HFF-Myc (cell line): ENCODE data around the gene DNAH14.
"Not testable (repeated sequence)": the region's sequence is repeated elsewhere in the genome, so short reads cannot be mapped to it uniquely, and the experiment has no call there.

Experiments
- DNase-seq: peaks from one replicate; pipeline ENCODE4 v3.0.0-alpha.2; 2011; ENCODE audit warnings: low read depth; ENCODE audit errors: extremely low read depth
- H3K4me3 ChIP-seq: replicated peaks from 2 replicates; pipeline ENCODE4 v1.5.1; 2011; ENCODE audit warnings: low read depth, mild to moderate bottlenecking, control low read depth, low read length
- TF ChIP-seq, protein P1 (sequence below): IDR thresholded peaks from 2 replicates; pipeline ENCODE4 v1.5.1; 2012; ENCODE audit warnings: mild to moderate bottlenecking, low read depth, low read length, control low read depth; ENCODE audit errors: missing control alignments

The DNAH14 gene

DNA sequence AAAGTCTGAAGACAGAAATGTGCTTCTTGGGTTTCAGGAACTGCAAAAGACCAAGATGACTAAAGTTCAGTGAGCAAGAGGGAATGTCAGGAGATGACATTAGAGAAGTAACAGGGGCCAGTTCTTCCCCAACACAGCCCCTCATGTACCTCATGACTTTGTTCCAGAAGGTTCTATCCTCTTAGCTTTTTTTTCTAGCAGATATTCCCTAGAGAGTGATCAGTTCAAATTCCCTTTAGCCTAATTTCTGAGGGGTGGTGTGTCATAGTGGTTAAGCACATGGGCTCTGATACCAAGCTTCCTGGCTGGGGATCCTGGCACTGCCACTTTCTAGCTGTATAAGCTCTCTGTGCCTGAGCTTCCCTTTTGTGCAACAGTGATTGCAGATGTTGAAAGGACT is 390.4 kb downstream of the DNAH14 start:
- DNase-seq = no peak
- TF ChIP-seq, protein P1, sequence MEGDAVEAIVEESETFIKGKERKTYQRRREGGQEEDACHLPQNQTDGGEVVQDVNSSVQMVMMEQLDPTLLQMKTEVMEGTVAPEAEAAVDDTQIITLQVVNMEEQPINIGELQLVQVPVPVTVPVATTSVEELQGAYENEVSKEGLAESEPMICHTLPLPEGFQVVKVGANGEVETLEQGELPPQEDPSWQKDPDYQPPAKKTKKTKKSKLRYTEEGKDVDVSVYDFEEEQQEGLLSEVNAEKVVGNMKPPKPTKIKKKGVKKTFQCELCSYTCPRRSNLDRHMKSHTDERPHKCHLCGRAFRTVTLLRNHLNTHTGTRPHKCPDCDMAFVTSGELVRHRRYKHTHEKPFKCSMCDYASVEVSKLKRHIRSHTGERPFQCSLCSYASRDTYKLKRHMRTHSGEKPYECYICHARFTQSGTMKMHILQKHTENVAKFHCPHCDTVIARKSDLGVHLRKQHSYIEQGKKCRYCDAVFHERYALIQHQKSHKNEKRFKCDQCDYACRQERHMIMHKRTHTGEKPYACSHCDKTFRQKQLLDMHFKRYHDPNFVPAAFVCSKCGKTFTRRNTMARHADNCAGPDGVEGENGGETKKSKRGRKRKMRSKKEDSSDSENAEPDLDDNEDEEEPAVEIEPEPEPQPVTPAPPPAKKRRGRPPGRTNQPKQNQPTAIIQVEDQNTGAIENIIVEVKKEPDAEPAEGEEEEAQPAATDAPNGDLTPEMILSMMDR = no peak
- no peak overlapping the region for H3K4me3 ChIP-seq

DNA sequence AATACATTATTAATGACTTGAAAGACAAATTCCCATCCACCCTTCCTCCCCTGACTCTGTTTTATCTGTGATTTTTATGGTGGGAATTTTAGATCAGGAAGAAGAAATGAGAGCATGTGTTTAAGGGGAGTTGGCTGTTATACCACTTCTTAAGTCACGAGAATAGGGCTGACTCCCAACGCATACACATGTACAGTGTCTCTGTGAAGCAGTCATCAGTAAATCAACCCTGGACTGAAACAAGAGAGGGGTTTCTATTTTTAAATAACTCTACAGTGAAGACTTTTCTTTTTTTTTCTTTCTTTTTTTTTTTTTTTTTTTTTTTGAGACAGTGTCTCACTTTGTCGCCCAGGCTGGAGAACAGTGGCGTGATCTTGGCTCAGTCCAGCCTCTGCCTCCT is 392.3 kb downstream of the DNAH14 start:
- no peak for DNase-seq
- H3K4me3 ChIP-seq = no peak overlapping the region
- TF ChIP-seq, protein P1 = no peak

DNA sequence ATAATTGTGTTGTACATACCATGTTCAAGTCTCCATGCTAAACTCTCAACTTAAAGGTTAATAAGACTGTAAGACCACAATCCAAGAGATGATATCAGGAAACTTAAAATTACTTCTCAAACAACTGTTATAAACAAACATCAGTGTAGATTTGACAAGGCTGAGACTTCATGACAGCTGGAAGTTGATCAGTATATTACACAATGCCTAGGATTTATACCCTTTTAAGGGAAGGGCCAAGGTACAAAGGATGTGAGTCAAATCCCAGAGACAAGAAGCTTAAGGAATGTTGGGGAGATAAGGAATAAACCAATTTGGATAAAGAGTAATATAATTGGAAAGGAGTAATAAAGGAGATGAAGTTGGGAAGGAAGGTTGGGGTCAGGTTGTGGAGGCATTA is 399.6 kb downstream of the DNAH14 start:
- TF ChIP-seq, protein P1 = no peak
- H3K4me3 ChIP-seq = no peak overlapping the region
- DNase-seq = no peak

DNA sequence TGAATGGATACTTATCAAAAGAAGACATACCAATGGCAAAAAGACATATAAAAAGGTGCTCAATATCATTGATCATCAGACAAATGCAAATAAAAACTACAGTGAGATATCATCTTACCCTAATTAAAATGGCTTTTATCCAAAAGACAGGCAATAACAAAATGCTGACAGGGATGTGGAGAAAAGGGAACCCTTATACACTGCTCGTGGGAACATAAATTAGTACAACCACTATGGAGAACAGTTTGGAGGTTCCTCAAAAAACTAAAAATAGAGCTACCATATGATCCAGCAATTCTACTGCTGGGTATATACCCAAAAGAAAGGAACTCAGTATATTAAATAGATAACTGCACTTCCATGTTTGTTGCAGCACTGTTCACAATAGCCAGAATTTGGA is 400.5 kb downstream of the DNAH14 start:
- H3K4me3 ChIP-seq = not testable (repeated sequence)

DNA sequence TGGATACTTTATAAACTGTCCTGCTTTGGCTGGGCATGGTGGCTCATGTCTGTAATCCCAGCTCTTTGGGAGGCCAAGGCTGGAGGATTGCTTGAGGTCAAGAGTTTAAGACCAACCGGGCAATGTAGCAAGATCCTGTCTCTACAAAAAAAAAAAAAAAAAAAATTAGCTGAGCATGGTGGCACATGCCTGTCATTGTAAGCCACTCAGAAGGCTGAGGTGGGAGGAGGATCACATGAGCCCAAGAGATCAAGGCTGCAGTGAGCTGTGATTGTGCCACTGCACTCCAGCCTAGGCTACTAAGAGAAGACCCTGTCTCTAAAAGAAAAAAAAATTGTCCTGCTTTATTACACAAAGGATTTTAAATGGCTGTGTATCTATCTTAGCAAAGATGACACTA is 403.2 kb downstream of the DNAH14 start:
- no peak for DNase-seq
- no peak overlapping the region for H3K4me3 ChIP-seq
- TF ChIP-seq, protein P1 = no peak

More for the DNA sequence above, 400.5 kb downstream of the DNAH14 start:
- DNase-seq = not testable (repeated sequence)

DNA sequence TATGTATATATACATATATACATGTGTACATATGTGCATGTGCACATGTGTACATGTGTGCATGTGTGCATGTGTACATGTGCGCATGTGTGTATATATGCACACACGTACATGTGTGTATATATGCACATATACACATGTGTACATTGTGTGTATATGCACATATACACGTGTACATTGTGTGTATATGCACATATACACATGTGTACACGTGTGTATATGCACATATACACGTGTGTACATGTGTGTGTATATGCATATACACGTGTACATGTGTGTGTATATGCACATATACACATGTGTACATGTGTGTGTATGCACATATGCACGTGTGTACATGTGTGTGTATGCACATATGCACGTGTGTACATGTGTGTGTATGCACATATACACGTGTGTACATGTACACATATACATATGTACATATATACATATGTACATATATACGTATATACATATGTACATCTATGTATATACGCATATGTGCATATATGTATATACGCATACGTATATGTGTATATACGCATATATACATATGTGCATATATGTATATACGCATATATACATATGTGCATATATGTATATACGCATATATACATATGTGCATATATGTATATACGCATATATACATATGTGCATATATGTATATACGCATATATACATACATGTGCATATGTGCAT is 405.8 kb downstream of the DNAH14 start:
- DNase-seq, H3K4me3 ChIP-seq: not testable (repeated sequence)

DNA sequence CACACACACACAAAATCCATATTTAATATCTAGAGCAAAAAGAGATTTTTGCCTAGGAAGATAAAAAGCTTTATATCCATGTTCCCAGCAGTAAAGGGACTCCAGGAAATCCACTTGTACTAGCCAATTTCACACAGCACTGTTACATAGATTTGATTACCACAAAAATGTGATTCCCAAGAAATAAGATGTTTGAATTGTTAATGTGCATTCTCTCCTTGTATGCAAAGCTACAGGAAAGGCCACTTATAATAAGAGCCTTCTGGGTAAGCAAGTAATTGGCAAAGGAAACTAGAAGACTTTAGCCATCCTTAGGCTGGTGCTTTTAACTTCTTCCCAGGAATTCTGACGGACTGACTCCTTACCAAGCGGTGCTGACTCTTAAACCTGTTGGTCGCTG is 409.1 kb downstream of the DNAH14 start:
- TF ChIP-seq, protein P1 = no peak
- no peak overlapping the region for H3K4me3 ChIP-seq
- DNase-seq = no peak

DNA sequence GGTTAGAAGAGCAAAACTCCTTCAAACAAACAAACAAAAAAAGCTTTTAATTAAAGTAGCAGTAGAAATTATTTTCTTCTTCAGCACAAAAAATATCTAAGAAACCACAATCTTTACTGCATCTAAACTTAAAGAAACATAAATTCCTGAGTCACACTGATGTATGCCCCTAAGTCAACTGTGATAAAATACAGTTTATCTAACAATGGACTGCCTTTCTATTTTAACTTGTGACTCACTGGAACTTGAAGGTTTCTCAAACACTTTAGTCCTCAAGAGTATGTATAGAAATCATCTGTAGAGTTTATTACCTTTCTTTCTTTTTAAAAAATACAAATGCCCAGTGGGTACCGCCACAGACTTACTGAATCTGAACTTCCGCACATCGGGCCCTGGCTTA is 412.2 kb downstream of the DNAH14 start:
- TF ChIP-seq, protein P1 = no peak
- DNase-seq = no peak
- H3K4me3 ChIP-seq = no peak overlapping the region
